ENCODE measurements around the gene INTS6L. TPM values are rescaled to one million over a fixed set of nuclear protein-coding genes. Genes with fewer than 3 reads are reported as not detected.
A peak's percentile ranks its signal among the peaks of the same experiment; 100 is the strongest.

INTS6L gene
- total RNA-seq, 2 donors from 2014 or later = 28.6 to 41.3 TPM

GRCh38 chrX:135535077-135535940 is 14.8 kb downstream of the INTS6L start:
- Mint-ChIP-seq H3K4me3 (no peak overlapping the region), H3K27ac (peak overlapping the region; percentile 11), H3K4me1 (ENCODE audit: low read depth) (peaks cover 17% of the 10 kb centered on the region), H3K9me3 (no peaks in the 10 kb centered on the region), H3K36me3 (ENCODE audit: insufficient read depth in 2 of 2) (peaks cover 3 to 5% of the 10 kb centered on the region in 2 donors), H3K27me3 (ENCODE audit: low read depth) (peaks cover 12% of the 10 kb centered on the region)
- DNase-seq = no peak
- ATAC-seq (replicated peaks in 1 of 2) = no peak

DNA sequence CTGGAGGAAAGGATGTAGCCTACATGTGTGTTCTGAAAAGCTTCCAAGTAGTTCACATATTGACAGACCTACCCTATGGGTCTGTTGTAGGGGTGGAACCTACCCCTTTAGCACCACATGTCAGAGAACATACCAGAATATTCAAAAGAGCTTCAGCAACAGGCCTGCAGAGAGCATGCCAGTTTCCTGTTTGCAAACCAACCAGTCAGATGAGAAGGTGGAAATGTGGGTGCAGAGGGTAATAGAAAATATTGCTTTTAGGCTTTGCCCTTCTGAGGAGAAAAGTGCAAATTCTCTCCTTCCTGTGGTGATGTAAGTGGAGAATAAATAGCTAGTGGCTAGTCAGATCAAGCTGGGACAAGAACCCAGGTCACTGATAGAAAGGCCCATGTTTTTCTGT is 16.4 kb downstream of the INTS6L start:
- Mint-ChIP-seq H3K4me3 (peak overlapping the region in 1 of 2 donors; percentile 72), H3K9me3 (no peaks in the 10 kb centered on the region), H3K4me1 (ENCODE audit: low read depth) (peaks cover 8% of the 10 kb centered on the region), H3K36me3 (ENCODE audit: insufficient read depth in 2 of 2) (peaks cover 0 to 2% of the 10 kb centered on the region in 2 donors), H3K27ac (peak overlapping the region; percentile 94), H3K27me3 (ENCODE audit: low read depth) (peaks cover 1% of the 10 kb centered on the region)
- no peak for DNase-seq
- ATAC-seq (replicated peaks in 1 of 2) = peak; percentile 45 to 53

GRCh38 chrX:135541351-135541750 is 20.9 kb downstream of the INTS6L start:
- no peak overlapping the region for H3K4me3 Mint-ChIP-seq
- no peak overlapping the region for H3K27ac Mint-ChIP-seq
- ATAC-seq (replicated peaks in 1 of 2) = no peak
- H3K36me3 Mint-ChIP-seq (ENCODE audit: insufficient read depth in 2 of 2) = no peaks in the 10 kb centered on the region
- peaks cover 9% of the 10 kb centered on the region for H3K27me3 Mint-ChIP-seq (ENCODE audit: low read depth)
- no peaks in the 10 kb centered on the region for H3K9me3 Mint-ChIP-seq
- DNase-seq = no peak
- H3K4me1 Mint-ChIP-seq (ENCODE audit: low read depth) = peaks cover 15% of the 10 kb centered on the region

DNA sequence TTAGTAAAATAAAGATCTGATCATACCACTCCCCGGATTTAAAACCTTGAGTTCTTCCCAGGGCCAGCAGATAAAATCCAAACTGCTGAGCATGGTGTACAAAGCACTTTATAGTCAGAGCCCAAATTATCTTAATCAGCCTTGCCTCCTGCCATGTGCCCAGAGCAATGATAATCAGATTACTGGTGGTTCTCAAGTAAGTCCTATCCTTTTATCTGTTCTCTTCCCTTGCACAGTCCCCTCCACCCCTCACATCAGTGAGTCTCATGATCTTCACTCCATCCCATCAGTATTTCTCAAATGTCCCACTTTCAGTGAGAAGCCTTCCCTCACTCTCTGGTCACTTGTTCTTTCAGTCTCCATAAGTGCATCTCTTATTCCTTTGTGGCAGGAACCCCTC is 22.7 kb downstream of the INTS6L start:
- DNase-seq (no peak), ATAC-seq (replicated peaks in 1 of 2) (no peak)
- Mint-ChIP-seq H3K9me3 (no peaks in the 10 kb centered on the region), H3K27me3 (ENCODE audit: low read depth) (peaks cover 9% of the 10 kb centered on the region), H3K4me3 (no peak overlapping the region), H3K4me1 (ENCODE audit: low read depth) (peaks cover 6% of the 10 kb centered on the region), H3K36me3 (ENCODE audit: insufficient read depth in 2 of 2) (peaks cover 0 to 3% of the 10 kb centered on the region in 2 donors), H3K27ac (no peak overlapping the region)

GRCh38 chrX:135543924-135544323 is 23.5 kb downstream of the INTS6L start:
- ATAC-seq (replicated peaks in 1 of 2) (peak; percentile 55 to 65), DNase-seq (peak; percentile 53 to 54)
- no peak overlapping the region for H3K27ac Mint-ChIP-seq
- H3K27me3 Mint-ChIP-seq (ENCODE audit: low read depth) = peaks cover 9% of the 10 kb centered on the region
- no peaks in the 10 kb centered on the region for H3K9me3 Mint-ChIP-seq
- peaks cover 0 to 3% of the 10 kb centered on the region in 2 donors for H3K36me3 Mint-ChIP-seq (ENCODE audit: insufficient read depth in 2 of 2)
- no peak overlapping the region for H3K4me3 Mint-ChIP-seq
- peaks cover 6% of the 10 kb centered on the region for H3K4me1 Mint-ChIP-seq (ENCODE audit: low read depth)

GRCh38 chrX:135544338-135544948 is 24.0 kb downstream of the INTS6L start:
- Mint-ChIP-seq H3K36me3 (ENCODE audit: insufficient read depth in 2 of 2) (peaks cover 0 to 3% of the 10 kb centered on the region in 2 donors), H3K27me3 (ENCODE audit: low read depth) (peaks cover 12% of the 10 kb centered on the region), H3K4me3 (peak overlapping the region in 1 of 2 donors; percentile 2), H3K9me3 (no peaks in the 10 kb centered on the region), H3K4me1 (ENCODE audit: low read depth) (peaks cover 6% of the 10 kb centered on the region), H3K27ac (peak overlapping the region; percentile 6)
- DNase-seq = no peak
- no peak for ATAC-seq (replicated peaks in 1 of 2)

DNA sequence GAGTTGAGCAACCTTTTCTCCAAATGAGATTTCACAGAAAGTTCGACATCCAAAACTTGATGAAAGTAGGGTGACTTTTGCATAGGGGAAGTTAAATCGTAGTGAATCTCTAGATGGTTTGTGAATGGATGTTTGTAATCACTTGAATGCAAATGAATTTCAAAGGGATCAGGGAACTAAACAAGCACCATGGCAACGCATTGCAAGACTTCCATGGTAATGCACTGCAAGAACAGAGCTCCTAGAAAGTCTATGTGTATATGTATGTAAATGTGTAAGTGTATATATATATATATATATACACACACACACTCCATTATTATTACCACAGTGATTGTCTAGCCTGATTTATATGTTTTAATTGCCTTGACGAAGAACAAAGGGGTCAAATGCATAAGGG is 27.3 kb downstream of the INTS6L start:
- ATAC-seq (replicated peaks in 1 of 2) (no peak), DNase-seq (no peak)
- no peak overlapping the region for H3K27ac Mint-ChIP-seq
- no peaks in the 10 kb centered on the region for H3K9me3 Mint-ChIP-seq
- H3K27me3 Mint-ChIP-seq (ENCODE audit: low read depth) = peaks cover 32% of the 10 kb centered on the region
- no peak overlapping the region for H3K4me3 Mint-ChIP-seq
- peaks cover 4 to 8% of the 10 kb centered on the region in 2 donors for H3K36me3 Mint-ChIP-seq (ENCODE audit: insufficient read depth in 2 of 2)
- H3K4me1 Mint-ChIP-seq (ENCODE audit: low read depth) = peaks cover 6% of the 10 kb centered on the region

GRCh38 chrX:135549519-135549918 is 29.1 kb downstream of the INTS6L start:
- Mint-ChIP-seq H3K9me3 (no peaks in the 10 kb centered on the region), H3K27ac (no peak overlapping the region), H3K4me3 (no peak overlapping the region), H3K4me1 (ENCODE audit: low read depth) (peaks cover 3% of the 10 kb centered on the region), H3K27me3 (ENCODE audit: low read depth) (peaks cover 27% of the 10 kb centered on the region), H3K36me3 (ENCODE audit: insufficient read depth in 2 of 2) (peaks cover 4 to 8% of the 10 kb centered on the region in 2 donors)
- DNase-seq (no peak), ATAC-seq (replicated peaks in 1 of 2) (no peak)

DNA sequence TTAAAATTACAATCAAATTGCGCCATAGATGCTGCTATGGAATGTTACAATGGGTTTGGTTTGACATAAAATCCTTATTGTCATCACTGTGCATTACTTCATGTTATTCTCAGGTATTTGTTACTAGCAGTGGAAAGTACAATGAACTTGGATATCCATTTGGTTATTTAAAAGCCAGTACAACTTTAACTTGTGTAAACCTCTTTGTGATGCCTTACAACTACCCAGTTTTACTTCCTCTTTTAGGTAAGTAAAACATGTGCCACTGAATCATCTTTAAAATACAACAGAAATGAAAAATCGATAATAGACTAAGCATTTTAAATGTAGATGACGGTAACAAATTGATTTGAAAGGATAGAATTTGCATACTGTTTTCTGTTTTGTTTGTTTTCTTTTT is 35.6 kb downstream of the INTS6L start:
- Mint-ChIP-seq H3K27me3 (ENCODE audit: low read depth) (peaks cover 12% of the 10 kb centered on the region), H3K9me3 (no peaks in the 10 kb centered on the region), H3K4me1 (ENCODE audit: low read depth) (no peaks in the 10 kb centered on the region), H3K27ac (no peak overlapping the region), H3K4me3 (no peak overlapping the region), H3K36me3 (ENCODE audit: insufficient read depth in 2 of 2) (peaks cover 0 to 6% of the 10 kb centered on the region in 2 donors)
- ATAC-seq (replicated peaks in 1 of 2) = no peak
- no peak for DNase-seq

GRCh38 chrX:135557344-135557743 is 36.9 kb downstream of the INTS6L start:
- no peak for ATAC-seq (replicated peaks in 1 of 2)
- Mint-ChIP-seq H3K4me1 (ENCODE audit: low read depth) (no peaks in the 10 kb centered on the region), H3K4me3 (no peak overlapping the region), H3K27me3 (ENCODE audit: low read depth) (no peaks in the 10 kb centered on the region), H3K9me3 (peaks cover 0 to under 1% of the 10 kb centered on the region in 2 donors), H3K27ac (peak overlapping the region; percentile 54), H3K36me3 (ENCODE audit: insufficient read depth in 2 of 2) (peaks cover under 1 to 1% of the 10 kb centered on the region in 2 donors)
- no peak for DNase-seq

DNA sequence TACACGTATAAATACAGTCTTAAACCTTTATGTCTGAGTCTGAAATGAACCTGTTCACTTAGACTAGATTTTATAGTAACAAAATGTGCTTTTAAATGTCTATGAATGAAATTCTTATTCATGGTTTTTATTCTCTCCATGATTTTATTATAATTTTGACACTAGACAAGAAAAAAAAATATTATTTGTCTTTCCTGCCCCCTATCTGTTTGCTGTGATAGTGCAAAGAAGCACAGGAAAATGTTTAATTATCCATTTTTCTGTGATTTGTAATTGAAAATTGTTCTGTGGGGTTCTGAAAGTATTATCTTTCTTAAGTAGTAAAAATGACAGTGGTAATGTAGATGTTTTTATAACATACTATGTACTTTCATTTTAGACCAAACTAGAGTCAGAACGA is 52.0 kb downstream of the INTS6L start:
- ATAC-seq (replicated peaks in 1 of 2) (no peak), DNase-seq (no peak)
- Mint-ChIP-seq H3K27ac (no peak overlapping the region), H3K4me3 (no peak overlapping the region), H3K4me1 (ENCODE audit: low read depth) (no peaks in the 10 kb centered on the region), H3K36me3 (ENCODE audit: insufficient read depth in 2 of 2) (peaks cover 3 to 5% of the 10 kb centered on the region in 2 donors), H3K27me3 (ENCODE audit: low read depth) (peaks cover 24% of the 10 kb centered on the region), H3K9me3 (no peaks in the 10 kb centered on the region)

- ATAC-seq (replicated peaks in 1 of 2) (no peak), DNase-seq (no peak)
- H3K4me3 Mint-ChIP-seq = no peak overlapping the region
- H3K27me3 Mint-ChIP-seq (ENCODE audit: low read depth) = peaks cover 23% of the 10 kb centered on the region
- H3K4me1 Mint-ChIP-seq (ENCODE audit: low read depth) = no peaks in the 10 kb centered on the region
- H3K36me3 Mint-ChIP-seq (ENCODE audit: insufficient read depth in 2 of 2) = peaks cover 2 to 3% of the 10 kb centered on the region in 2 donors
- H3K9me3 Mint-ChIP-seq = no peaks in the 10 kb centered on the region
- no peak overlapping the region for H3K27ac Mint-ChIP-seq
These were observed 61.0 kb downstream of the INTS6L start for GRCh38 chrX:135581496-135581895.

DNA sequence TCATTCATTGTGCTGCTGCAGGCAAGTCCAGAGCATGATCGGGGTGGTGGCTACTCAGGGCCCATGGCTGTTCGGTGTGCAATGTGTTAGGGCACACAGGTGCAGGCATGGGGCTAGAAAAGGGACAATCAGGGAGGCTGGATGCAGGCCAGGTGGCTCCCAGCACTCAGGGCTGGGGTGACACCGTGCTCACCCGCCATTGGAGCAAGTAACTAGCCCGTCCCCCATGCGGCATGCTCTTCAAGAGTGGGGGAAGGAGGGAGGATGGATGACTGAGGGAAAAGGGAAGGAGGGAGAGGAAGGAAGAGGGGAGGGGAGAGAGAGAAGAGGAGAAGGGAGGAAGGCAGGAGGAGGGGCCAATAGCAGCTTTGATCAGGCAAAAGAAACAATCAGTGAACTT is 64.7 kb downstream of the INTS6L start:
- Mint-ChIP-seq H3K9me3 (no peaks in the 10 kb centered on the region), H3K4me3 (no peak overlapping the region), H3K27me3 (ENCODE audit: low read depth) (peaks cover 25% of the 10 kb centered on the region), H3K36me3 (ENCODE audit: insufficient read depth in 2 of 2) (peaks cover 0 to 2% of the 10 kb centered on the region in 2 donors), H3K4me1 (ENCODE audit: low read depth) (no peaks in the 10 kb centered on the region), H3K27ac (no peak overlapping the region)
- DNase-seq = no peak
- no peak for ATAC-seq (replicated peaks in 1 of 2)

Data from activated T-cell treated with anti-CD3 and anti-CD28 coated beads, Interleukin-2, amount 50 U/mL, for 72 hours (primary cell).